ENCODE results near the gene SORCS2. TPM values are rescaled to one million over a fixed set of nuclear protein-coding genes. Genes with fewer than 3 reads are reported as not detected.
"Not testable (repeated sequence)": the region's sequence is repeated elsewhere in the genome, so short reads cannot be mapped to it uniquely, and the experiment has no call there.

The SORCS2 gene
- total RNA-seq, 1 donor: 0.27 TPM

DNA sequence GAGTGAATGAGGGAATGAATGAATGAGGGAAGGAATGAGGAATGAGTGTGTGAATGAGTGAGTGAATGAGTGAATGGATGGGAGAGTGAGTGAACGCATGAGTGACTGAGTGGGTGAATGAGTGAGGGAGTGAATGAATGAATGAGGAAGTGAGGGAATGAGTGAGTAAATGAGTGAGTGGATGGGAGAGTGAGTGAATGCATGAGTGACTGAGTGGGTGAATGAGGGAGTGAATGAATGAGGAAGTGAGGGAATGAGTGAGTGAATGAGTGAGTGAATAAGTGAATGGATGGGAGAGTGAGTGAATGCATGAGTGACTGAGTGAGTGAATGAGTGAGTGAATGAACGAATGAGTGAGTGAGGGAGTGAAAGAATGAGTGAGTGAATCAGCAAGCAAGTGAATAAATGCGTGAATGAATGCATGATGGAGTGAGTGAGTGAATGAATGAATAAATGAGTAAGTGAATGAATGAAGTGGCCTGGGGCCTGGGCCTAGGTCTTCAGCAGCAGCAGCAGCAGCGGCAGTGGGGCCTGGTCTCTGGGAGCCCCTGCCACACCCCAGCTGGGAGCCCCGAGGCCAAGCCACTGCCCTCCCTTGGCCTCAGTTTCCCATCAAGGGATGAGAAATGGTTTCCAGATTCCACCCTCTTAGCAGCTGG lies 258.6 kb downstream of the SORCS2 start:
- no peak for DNase-seq (ENCODE audit: low read depth)
- no peak overlapping the region for H3K4me3 ChIP-seq (ENCODE audit: low read depth, low read length)
- TF ChIP-seq, protein P1, sequence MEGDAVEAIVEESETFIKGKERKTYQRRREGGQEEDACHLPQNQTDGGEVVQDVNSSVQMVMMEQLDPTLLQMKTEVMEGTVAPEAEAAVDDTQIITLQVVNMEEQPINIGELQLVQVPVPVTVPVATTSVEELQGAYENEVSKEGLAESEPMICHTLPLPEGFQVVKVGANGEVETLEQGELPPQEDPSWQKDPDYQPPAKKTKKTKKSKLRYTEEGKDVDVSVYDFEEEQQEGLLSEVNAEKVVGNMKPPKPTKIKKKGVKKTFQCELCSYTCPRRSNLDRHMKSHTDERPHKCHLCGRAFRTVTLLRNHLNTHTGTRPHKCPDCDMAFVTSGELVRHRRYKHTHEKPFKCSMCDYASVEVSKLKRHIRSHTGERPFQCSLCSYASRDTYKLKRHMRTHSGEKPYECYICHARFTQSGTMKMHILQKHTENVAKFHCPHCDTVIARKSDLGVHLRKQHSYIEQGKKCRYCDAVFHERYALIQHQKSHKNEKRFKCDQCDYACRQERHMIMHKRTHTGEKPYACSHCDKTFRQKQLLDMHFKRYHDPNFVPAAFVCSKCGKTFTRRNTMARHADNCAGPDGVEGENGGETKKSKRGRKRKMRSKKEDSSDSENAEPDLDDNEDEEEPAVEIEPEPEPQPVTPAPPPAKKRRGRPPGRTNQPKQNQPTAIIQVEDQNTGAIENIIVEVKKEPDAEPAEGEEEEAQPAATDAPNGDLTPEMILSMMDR (IDR thresholded peaks at IDR 0.05; ENCODE audit: insufficient read depth, low read length): no peak

DNA sequence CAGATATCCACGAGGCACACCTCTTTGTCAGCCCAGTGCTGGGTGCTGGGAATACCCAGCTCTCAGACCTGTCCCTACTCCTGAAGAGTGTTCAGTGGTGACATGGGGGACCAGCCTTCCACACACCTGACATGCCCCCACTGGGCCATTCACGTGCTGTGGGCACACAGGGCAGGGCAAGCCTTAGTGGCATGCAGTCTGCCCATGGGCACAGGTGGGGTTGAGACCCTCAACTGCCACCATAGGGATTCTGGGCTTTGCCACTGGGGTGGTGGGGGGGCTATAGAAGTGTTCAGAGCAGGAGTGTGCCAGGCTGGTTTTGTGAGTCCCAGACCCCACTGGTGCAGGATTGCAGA lies 259.1 kb downstream of the SORCS2 start:
- TF ChIP-seq, protein P1 (IDR thresholded peaks at IDR 0.05; ENCODE audit: insufficient read depth, low read length): no peak
- DNase-seq (ENCODE audit: low read depth): no peak
- H3K4me3 ChIP-seq (ENCODE audit: low read depth, low read length): no peak overlapping the region

DNA sequence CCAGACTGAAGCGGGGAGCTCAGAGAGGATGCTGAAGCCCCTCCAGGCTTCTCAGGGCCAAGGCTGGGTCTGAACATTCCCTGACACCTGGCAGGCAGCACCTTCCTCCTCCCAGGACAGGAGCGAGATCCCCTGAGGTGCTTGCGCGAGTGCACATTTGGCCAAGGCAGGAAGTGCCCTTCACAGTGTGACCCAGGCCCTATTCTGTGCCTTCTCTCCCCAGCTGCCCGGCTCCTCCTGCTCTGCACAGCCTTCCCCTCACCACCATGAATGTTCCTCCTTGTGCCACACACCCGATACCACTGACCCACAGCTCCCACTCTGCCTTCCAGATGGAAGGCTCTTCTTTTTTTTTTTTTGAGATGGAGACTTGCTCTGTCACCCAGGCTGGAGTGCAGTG lies 259.5 kb downstream of the SORCS2 start:
- DNase-seq (ENCODE audit: low read depth): no peak
- H3K4me3 ChIP-seq (ENCODE audit: low read depth, low read length): no peak overlapping the region
- TF ChIP-seq, protein P1 (IDR thresholded peaks at IDR 0.05; ENCODE audit: insufficient read depth, low read length): no peak

DNA sequence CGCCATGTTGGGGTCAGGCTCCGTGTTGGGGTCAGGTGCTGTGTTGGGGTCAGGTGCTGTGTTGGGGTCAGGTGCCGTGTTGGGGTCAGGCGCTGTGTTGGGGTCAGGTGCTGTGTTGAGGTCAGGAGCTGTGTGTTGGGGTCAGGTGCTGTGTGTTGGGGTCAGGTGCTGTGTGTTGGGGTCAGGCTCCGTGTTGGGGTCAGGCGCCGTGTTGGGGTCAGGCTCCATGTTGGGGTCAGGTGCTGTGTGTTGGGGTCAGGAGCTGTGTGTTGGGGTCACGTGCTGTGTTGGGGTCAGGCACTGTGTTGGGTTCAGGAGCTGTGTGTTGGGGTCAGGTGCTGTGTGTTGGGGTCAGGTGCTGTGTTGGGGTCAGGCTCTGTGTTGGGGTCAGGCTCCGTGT lies 260.5 kb downstream of the SORCS2 start:
- not testable (repeated sequence) for H3K4me3 ChIP-seq (ENCODE audit: low read depth, low read length); DNase-seq (ENCODE audit: low read depth)

DNA sequence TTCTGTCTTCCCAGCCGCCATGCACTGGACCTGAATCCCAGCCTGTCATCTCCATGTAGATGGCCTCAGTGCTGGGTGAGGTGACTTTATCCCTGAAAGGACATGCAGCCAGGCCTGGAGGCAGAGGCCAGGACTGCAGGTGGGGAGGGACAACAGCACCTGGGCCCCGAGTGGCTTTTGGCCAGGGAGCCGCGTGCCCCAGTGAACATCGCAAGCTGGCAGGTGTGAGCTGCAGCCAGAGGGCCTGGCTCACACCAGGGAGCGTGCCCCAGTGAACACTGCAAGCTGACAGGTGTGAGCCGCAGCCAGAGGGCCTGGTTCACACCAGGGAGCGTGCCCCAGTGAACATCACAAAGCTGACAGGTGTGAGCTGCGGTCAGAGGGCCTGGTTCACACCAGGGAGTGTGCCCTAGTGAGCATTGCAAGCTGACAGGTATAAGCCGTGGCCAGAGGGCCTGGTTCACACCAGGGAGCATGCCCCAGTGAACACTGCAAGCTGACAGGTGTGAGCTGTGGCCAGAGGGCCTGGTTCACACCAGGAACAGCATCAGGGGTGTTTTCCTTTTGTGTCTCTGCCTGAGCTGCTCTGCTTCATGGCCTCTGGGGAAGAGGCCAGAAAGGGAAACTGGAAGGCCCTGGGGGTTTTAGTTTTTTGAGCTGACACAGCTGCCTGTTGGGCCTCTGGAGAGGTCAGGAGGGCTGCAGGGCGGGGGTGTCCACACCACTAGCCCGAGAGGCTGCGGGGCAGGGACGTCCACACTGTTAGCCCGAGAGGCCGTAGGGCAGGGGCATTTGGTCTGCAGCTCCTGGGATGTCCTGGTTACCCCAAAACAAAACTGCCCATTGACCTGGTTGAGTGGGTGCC lies 265.1 kb downstream of the SORCS2 start:
- no peak for DNase-seq (ENCODE audit: low read depth)
- H3K4me3 ChIP-seq (ENCODE audit: low read depth, low read length): no peak overlapping the region
- TF ChIP-seq, protein P1 (IDR thresholded peaks at IDR 0.05; ENCODE audit: insufficient read depth, low read length): no peak

DNA sequence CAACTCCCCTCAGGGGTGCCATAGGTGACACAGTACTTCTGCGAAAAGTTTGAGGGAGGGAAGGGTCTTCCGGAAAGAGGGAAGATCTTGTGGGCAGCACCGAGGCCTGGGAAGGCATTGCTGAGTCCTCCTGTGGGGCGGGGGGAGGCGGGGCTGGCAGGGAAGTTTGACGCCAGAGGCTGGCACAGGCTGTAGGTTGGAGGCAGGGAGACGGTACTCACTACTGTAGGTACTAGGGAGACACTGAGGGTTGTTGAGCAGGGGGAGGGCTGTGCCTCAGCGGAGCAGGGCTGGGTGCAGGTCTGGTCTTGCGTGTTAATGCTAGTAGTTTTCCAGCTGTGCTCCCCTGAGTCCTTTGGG lies 265.7 kb downstream of the SORCS2 start:
- no peak overlapping the region for H3K4me3 ChIP-seq (ENCODE audit: low read depth, low read length)
- TF ChIP-seq, protein P1 (IDR thresholded peaks at IDR 0.05; ENCODE audit: insufficient read depth, low read length): no peak
- no peak for DNase-seq (ENCODE audit: low read depth)

DNA sequence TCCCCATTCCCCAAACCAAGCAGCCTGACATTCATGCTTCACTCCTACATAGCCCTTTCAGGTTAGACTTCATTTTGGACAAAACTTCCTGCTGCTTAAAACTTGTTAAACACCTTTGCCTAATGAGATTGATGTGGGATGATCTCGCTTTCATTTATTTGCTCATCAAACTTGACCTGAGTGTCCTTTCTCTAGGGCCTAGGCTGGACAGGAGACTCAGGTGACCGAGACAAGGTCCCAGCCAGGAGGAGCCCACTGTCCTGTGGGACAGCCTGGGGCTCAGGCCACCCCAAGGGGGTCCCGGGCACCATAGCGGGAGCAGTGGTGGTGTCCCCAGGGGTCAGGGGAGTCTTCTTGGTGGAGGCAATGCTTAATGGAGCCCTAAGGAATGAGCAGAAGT lies 266.1 kb downstream of the SORCS2 start:
- DNase-seq (ENCODE audit: low read depth): no peak

More for the DNA sequence above, 266.1 kb downstream of the SORCS2 start:
- TF ChIP-seq, protein P1 (IDR thresholded peaks at IDR 0.05; ENCODE audit: insufficient read depth, low read length): no peak
- no peak overlapping the region for H3K4me3 ChIP-seq (ENCODE audit: low read depth, low read length)
